GM18505 (cell line): Measurements from ENCODE around the gene HMGB2.

ENCODE experiments used
- ATAC-seq: cut with Tn5 transposase; IDR thresholded peaks from one replicate; pipeline ENCODE4 v1.9.1; 2021; ENCODE audit not compliant: unreplicated experiment
- POLR2A ChIP-seq: IDR thresholded peaks from 4 replicates; pipeline ENCODE4 v1.6.1; 2011; ENCODE audit warnings: borderline replicate concordance; ENCODE audit not compliant: insufficient read depth, insufficient read length; ENCODE audit errors: extremely low read depth

Gene HMGB2

GRCh38 chr4:173362666-173363065 is 28.5 kb upstream of the HMGB2 start:
- no peak for TF ChIP-seq POLR2A

GRCh38 chr4:173360587-173361221 is 26.5 kb upstream of the HMGB2 start:
- ATAC-seq: no peak
- no peak for TF ChIP-seq POLR2A

More at GRCh38 chr4:173362666-173363065, 28.5 kb upstream of the HMGB2 start:
- ATAC-seq: no peak

GRCh38 chr4:173357939-173358338 is 23.8 kb upstream of the HMGB2 start:
- ATAC-seq: no peak
- no peak for TF ChIP-seq POLR2A

- ATAC-seq: no peak
- TF ChIP-seq POLR2A: no peak
Observed at GRCh38 chr4:173347467-173347866, 13.3 kb upstream of the HMGB2 start.

- ATAC-seq: no peak
Observed at GRCh38 chr4:173346074-173346473, 11.9 kb upstream of the HMGB2 start.

GRCh38 chr4:173345648-173346047 is 11.5 kb upstream of the HMGB2 start:
- peak; percentile 53 for ATAC-seq
- TF ChIP-seq POLR2A: no peak

More at GRCh38 chr4:173346074-173346473, 11.9 kb upstream of the HMGB2 start:
- no peak for TF ChIP-seq POLR2A

GRCh38 chr4:173343832-173344397 is 9.8 kb upstream of the HMGB2 start:
- ATAC-seq: no peak

GRCh38 chr4:173337463-173337862 is 3.3 kb upstream of the HMGB2 start:
- no peak for ATAC-seq
- no peak for TF ChIP-seq POLR2A

More at GRCh38 chr4:173343832-173344397, 9.8 kb upstream of the HMGB2 start:
- no peak for TF ChIP-seq POLR2A

- ATAC-seq: peak; percentile 36
- peak; percentile 52 for TF ChIP-seq POLR2A
Observed at GRCh38 chr4:173334891-173335752, 964 bp upstream of the HMGB2 start.

- no peak for TF ChIP-seq POLR2A
- ATAC-seq: peak; percentile 1
Observed at GRCh38 chr4:173333658-173334084, 487 bp downstream of the HMGB2 start.

GRCh38 chr4:173332963-173333657 is 1.0 kb downstream of the HMGB2 start:
- ATAC-seq: no peak
- no peak for TF ChIP-seq POLR2A

- peak; percentile 24 for TF ChIP-seq POLR2A
- ATAC-seq: no peak
Observed at GRCh38 chr4:173332021-173332487, 2.1 kb downstream of the HMGB2 start.

- no peak for TF ChIP-seq POLR2A
- no peak for ATAC-seq
Observed at GRCh38 chr4:173330590-173330989, 3.6 kb downstream of the HMGB2 start.
